Upper lobe of left lung (tissue), 6 donors: ENCODE measurements around the gene AMT. TPM values are rescaled to one million over a fixed set of nuclear protein-coding genes. Genes with fewer than 3 reads are reported as not detected.

Experiments
- ATAC-seq, 2 donors: fragments of 200-7000 bp; cut with Tn5 transposase; one replicate each; pipeline ENCODE4 v1.9.1; 2022; ENCODE audit warnings: mild to moderate bottlenecking in 2 of 2, moderate library complexity in 2 of 2; ENCODE audit not compliant: low FRiP score in 2 of 2
- DNase-seq, 2 donors: peaks; one replicate each; pipeline ENCODE4 v3.0.0-alpha.2; 2019 to 2020
- H3K27ac ChIP-seq, 4 donors: fragments of 200-600 bp; sonication (generic); one replicate each; pipeline ENCODE4 v1.5.1; 2016 to 2019
- H3K27me3 ChIP-seq, 4 donors: fragments of 200-600 bp; sonication (generic); one replicate each; pipeline ENCODE4 v1.5.1; 2017 to 2019
- H3K36me3 ChIP-seq, 4 donors: fragments of 200-600 bp; sonication (generic); one replicate each; pipeline ENCODE4 v1.5.1; 2016 to 2019
- H3K4me1 ChIP-seq, 4 donors: fragments of 200-600 bp; sonication (generic); one replicate each; pipeline ENCODE4 v1.5.1; 2018 to 2019
- H3K4me3 ChIP-seq, 4 donors: fragments of 200-600 bp; sonication (generic); one replicate each; pipeline ENCODE4 v1.5.1; 2017 to 2019; ENCODE audit warnings: mild to moderate bottlenecking in 2 of 4, moderate library complexity in 1 of 4
- H3K9me3 ChIP-seq, 4 donors: fragments of 200-600 bp; sonication (generic); one replicate each; pipeline ENCODE4 v1.5.1; 2018 to 2019
- EP300 ChIP-seq, 4 donors: sonication (generic); formaldehyde crosslinking; IDR thresholded peaks; one replicate each; pipeline ENCODE4 v1.5.1; 2017; ENCODE audit warnings: antibody characterized with exemption in 4 of 4, control low read depth in 2 of 4
- POLR2A ChIP-seq, 4 donors: fragments of 450-650 bp; IDR thresholded peaks; one replicate each; pipeline ENCODE4 v1.5.1; 2016 to 2017; ENCODE audit warnings: antibody characterized with exemption in 4 of 4, mild to moderate bottlenecking in 2 of 4
- POLR2AphosphoS5 ChIP-seq, 2 donors: sonication (generic); formaldehyde crosslinking; IDR thresholded peaks; one replicate each; pipeline ENCODE4 v1.5.1; 2017; ENCODE audit warnings: antibody characterized with exemption in 2 of 2
- WGBS, 2 donors: methylation state at CpG; one replicate each; pipeline ENCODE4 v1.1.5; 2017 to 2018; 5-methylcytosine and 5-hydroxymethylcytosine counted together
- total RNA-seq, 6 donors: library from RNA; depleted of rRNA in 4 of 6; stranded (reverse); fragments of >200 nt in 4 of 6; gene quantifications; one replicate each; pipeline versions ENCODE4 v1.1.0 to v1.2.1, GENCODE V29; 2016 to 2021
- TF ChIP-seq, protein P1 (sequence below), 6 experiments: fragments of 450-650 bp in 4 of 6; fragments of 200-600 bp in 2 of 6; sonication (generic) in 2 of 6; IDR thresholded peaks; one replicate each; pipeline ENCODE4 v1.5.1; 2016 to 2019; ENCODE audit warnings: antibody characterized with exemption in 6 of 6
- donor health status: DM: no; HTN: no; CAD: no; lungs with moderate emphysema.
- donor health status: DM: no; HTN: yes; CAD: no; lungs with severe emphysema.

AMT gene
- total RNA-seq, 6 donors from 2014 or later = 2.3 to 59.7 (median 11.4) TPM

DNA sequence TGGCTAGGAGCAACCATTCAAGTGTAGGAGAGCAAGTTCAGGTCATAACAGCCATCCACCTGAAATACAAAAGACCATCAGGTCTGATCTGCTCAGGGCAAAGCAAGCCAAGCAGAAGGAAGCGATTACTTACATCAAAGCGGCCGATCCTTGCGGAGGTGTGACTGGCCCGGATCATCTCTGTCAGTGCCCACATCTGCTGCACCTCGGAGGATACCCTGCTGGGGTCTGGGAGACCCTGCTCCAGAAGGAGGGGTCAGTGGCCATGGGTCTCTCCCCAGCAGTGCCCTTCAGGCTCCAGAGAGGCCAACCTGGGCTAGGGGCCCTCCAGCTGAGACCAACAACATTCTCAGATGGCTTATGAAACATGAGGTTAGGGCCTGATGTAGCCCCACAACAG is 2.5 kb upstream of the AMT start:
- 98 to 100% methylated on average over 2 to 6 of the region's 6 CpGs for WGBS, 2 donors
- peaks cover 0 to 26% (median 14%) of the 10 kb centered on the region in 4 donors for H3K36me3 ChIP-seq
- H3K4me1 ChIP-seq = peaks cover 3 to 24% (median 7%) of the 10 kb centered on the region in 4 donors
- H3K4me3 ChIP-seq = no peak overlapping the region
- H3K27ac ChIP-seq = no peak overlapping the region
- no peaks in the 10 kb centered on the region for H3K27me3 ChIP-seq
- H3K9me3 ChIP-seq = no peaks in the 10 kb centered on the region
- ATAC-seq (no peak), DNase-seq (no peak)
- TF ChIP-seq, protein P1, sequence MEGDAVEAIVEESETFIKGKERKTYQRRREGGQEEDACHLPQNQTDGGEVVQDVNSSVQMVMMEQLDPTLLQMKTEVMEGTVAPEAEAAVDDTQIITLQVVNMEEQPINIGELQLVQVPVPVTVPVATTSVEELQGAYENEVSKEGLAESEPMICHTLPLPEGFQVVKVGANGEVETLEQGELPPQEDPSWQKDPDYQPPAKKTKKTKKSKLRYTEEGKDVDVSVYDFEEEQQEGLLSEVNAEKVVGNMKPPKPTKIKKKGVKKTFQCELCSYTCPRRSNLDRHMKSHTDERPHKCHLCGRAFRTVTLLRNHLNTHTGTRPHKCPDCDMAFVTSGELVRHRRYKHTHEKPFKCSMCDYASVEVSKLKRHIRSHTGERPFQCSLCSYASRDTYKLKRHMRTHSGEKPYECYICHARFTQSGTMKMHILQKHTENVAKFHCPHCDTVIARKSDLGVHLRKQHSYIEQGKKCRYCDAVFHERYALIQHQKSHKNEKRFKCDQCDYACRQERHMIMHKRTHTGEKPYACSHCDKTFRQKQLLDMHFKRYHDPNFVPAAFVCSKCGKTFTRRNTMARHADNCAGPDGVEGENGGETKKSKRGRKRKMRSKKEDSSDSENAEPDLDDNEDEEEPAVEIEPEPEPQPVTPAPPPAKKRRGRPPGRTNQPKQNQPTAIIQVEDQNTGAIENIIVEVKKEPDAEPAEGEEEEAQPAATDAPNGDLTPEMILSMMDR (IDR thresholded peaks at IDR 0.05) = no peak
- TF ChIP-seq EP300 (IDR thresholded peaks at IDR 0.05) (no peak), POLR2A (IDR thresholded peaks at IDR 0.05) (no peak), POLR2AphosphoS5 (IDR thresholded peaks at IDR 0.05) (no peak)

DNA sequence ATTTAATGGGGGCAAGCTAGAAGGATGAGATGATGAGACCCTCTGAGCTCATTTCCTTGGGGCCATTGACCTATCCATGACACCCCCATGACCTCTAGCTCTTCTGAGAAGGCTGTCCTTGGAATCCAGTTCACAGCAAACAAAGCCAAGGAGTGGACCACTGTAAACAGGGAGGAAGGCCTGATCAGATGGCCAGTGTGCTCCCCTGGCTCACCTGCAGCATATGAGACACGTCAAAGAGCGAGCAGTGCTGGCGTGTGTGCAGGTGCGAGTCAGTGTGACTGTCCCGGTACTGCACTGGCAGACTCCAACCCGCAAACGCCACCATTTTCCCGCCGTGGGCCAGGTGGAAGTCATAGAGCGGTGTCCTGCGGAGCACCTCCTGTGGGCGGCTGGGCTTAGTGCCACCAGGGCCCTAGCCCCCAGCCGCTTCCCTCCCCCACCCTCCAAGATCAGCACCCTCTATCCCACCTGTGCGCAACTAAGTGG is 339 bp downstream of the AMT start:
- ATAC-seq = no peak
- 69% methylated on average over 12 of the region's 14 CpGs; no CpG with 5 or more reads in 1 of the 2 donors for WGBS, 2 donors
- Histone ChIP-seq H3K9me3 (no peaks in the 10 kb centered on the region), H3K4me3 (peak overlapping the region in 3 of 4 donors; percentile 17 to 36 (median 30)), H3K27me3 (no peaks in the 10 kb centered on the region), H3K27ac (no peak overlapping the region), H3K36me3 (peaks cover 0 to 43% (median 17%) of the 10 kb centered on the region in 4 donors), H3K4me1 (peaks cover 3 to 15% (median 8%) of the 10 kb centered on the region in 4 donors)
- DNase-seq = no peak
- TF ChIP-seq POLR2AphosphoS5 (IDR thresholded peaks at IDR 0.05) (no peak), POLR2A (IDR thresholded peaks at IDR 0.05) (no peak), EP300 (IDR thresholded peaks at IDR 0.05) (no peak)
- TF ChIP-seq, protein P1 (IDR thresholded peaks at IDR 0.05) = no peak

GRCh38 chr3:49417516-49418120 is 4.7 kb downstream of the AMT start:
- no peak for DNase-seq
- Histone ChIP-seq H3K9me3 (no peaks in the 10 kb centered on the region), H3K27me3 (no peaks in the 10 kb centered on the region), H3K4me1 (peaks cover 36 to 51% (median 42%) of the 10 kb centered on the region in 4 donors), H3K27ac (peak overlapping the region in 3 of 4 donors; percentile 67 to 100 (median 83)), H3K36me3 (peaks cover 0 to 50% (median 7%) of the 10 kb centered on the region in 4 donors), H3K4me3 (no peak overlapping the region)
- ATAC-seq = no peak
- WGBS, 2 donors = 93 to 97% methylated on average over 7 to 13 of the region's 13 CpGs
- TF ChIP-seq EP300 (IDR thresholded peaks at IDR 0.05) = no peak
- no peak for TF ChIP-seq POLR2AphosphoS5 (IDR thresholded peaks at IDR 0.05)
- TF ChIP-seq, protein P1 (IDR thresholded peaks at IDR 0.05) = no peak
- TF ChIP-seq POLR2A (IDR thresholded peaks at IDR 0.05) = no peak

DNA sequence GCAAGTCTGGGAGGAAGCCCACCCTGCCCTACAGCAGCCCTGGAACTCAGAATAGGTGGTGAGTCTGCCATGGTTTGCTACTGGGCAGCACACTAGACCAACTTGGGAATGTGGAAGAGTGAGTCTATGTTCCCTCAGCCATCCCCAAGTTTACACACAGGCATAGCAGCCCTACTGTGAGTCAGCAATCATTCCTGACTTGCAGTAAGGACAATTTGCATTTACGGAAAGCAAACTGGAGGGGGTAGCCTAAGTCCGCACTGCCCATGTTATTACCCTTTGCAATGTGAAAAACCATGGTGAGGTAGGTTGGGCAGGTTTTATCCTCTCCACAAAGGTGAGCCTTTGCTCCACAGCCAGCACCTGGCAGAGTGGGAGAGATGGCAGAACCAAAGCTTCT is 5.4 kb downstream of the AMT start:
- no peak for ATAC-seq
- Histone ChIP-seq H3K9me3 (no peaks in the 10 kb centered on the region), H3K4me1 (peaks cover 36 to 45% (median 41%) of the 10 kb centered on the region in 4 donors), H3K27ac (peak overlapping the region; percentile 57 to 100 (median 75)), H3K36me3 (peaks cover 0 to 50% (median 7%) of the 10 kb centered on the region in 4 donors), H3K27me3 (no peaks in the 10 kb centered on the region), H3K4me3 (no peak overlapping the region)
- 93 to 100% methylated on average over 1 to 2 of the region's 2 CpGs for WGBS, 2 donors
- TF ChIP-seq, protein P1 (IDR thresholded peaks at IDR 0.05) = no peak
- TF ChIP-seq POLR2A (IDR thresholded peaks at IDR 0.05) = no peak
- no peak for TF ChIP-seq EP300 (IDR thresholded peaks at IDR 0.05)
- TF ChIP-seq POLR2AphosphoS5 (IDR thresholded peaks at IDR 0.05) = no peak
- no peak for DNase-seq
